Fibroblast of gingiva (primary cell): Measurements from ENCODE around the gene CCNL1.

Source experiments
- DNase-seq: peaks from one replicate; pipeline ENCODE4 v3.0.0-alpha.2; 2011; ENCODE audit warnings: low read depth

The CCNL1 gene

DNA sequence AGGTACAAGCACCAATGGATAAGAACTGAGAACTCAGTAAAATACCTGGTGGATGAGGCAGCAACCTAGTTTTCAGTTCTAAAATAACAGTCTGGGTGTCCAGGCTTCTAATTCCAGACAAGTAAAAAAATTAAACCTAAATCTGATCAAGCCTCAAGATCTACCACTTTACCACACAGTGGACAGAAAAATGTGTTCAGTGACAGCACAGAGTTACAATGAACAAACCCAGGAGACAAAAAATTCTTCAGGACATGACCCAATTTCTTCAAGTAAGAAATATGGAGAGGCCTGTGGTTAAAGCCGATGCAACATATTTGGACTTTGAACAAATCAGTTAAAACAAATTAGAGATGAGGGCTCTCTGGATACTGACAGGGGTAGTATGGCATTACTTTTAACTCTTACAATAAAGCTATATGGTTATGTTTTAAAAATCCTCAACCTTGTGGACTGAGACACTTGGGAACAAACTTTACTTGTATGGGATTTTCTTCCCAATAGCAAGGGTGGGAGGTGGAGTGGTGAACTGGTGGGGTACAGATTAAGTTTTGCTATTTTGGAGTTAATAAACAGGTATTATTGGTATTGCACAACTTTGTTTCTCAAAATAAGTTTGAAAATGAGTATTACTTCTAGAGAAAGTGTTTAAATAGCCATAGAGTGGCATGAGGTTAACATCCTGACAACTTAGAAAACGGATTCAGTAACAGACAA, 14.2 kb downstream of the CCNL1 start:
- no peak for DNase-seq

DNA sequence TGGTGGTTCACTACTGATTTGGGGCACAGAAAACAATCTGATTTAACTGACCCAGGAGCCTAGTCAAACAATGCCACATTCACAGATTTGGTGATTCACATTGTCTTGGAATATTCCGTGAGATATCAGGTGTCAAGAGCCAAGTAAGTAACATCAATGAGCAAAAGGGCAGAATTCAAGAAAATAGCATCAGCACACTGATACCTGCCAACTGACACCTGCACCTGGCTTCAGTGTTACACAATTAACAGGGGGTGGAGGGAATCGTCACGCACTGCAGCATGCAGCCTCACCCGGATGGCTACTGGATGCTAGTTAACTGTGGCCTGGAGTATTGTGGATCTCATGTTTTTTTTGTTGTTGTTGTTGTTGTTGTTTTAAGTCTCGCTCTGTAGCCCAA, 17.6 kb downstream of the CCNL1 start:
- no peak for DNase-seq

DNA sequence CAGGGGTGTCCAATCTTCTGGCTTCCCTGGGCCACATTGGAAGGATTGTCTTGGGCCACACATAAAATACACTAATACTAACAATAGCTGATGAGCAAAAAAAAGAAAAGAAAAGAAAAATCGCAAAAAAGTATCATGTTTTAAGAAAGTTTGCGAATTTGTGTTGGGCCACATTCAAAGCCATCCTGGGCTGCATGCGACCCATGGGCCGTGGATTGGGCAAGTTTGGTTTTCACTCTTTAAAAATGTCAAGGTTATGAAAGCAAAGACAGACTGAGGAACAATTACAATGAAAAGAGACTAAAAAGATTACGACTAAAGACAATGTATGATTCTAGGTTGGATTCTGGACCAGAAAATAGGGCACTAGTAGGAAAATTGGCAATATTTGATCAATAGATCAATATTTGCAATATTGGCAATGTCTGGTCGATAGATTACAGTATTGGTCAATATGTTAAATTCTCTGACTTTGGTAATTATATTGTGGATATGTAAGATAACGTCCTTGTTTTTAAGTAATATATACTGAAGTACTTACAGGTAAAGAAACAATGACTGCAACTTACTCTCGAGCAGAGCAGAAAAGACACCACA, 19.9 kb downstream of the CCNL1 start:
- DNase-seq, result no peak

DNA sequence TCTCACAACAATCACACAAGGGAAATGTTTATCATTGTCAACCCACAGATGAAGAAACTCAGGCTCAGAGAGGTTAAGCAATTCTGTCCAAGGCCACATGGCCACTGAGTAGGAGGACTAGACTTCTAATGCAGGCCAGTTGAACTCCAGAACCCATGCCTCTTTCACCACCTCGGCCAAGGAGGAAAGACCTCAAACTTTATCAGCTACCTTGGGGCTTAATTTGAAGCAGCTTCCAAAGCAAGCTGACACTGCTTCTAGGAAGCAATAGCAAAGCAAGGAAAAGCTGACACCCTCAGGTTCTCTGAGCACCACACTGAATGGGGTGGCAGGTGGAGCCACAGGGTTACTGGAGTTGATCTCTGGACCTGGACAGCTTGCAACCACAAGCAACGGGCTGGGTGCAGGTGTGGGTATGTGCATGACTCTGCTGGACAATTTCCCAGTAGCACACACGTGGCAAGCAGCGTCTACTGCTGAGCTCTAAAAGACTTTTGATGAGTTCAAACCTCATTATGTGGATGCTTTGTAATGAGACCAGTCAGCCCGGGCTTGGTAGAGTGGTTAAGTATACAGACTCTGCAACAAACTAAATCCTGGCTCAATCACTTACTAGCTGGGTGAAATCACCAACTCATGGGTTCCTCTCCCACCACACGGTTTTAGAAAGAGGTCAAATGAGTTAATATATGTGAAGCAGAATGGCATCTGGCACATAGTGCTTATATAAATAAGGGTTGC, 23.1 kb downstream of the CCNL1 start:
- DNase-seq, result no peak

DNA sequence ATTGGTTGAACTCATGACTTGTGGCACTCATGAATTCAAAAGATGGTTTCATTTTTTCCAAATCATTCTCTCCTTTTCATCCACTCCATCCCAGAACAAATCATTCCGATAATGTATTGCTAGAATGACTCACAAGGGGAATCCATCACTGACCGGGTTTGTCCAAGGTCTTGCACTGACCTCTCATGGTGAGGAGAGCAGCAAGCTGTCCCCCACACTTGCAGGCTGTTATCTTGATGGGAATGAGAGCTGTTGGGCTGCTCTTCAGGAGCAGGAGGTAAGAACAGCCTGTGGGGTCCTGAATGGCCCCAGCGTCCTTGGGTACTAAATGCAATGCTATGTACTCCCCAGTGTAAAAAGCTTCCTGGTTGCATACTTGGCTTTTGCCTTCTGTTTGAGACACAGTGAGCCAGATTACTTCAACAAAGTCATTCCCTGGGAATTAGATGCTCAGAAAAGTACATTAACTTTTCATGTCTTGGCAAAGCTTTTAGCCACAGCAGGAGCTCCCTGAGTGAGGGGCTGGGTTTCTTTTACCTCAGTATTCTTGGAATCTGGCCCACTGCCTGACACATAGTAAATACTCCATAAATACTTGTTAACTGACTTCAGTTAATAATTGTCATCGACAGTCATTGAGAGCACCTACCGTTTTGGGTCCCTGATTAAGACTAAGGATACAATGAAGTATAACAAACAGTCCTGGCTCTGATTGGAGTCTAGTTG, 24.1 kb downstream of the CCNL1 start:
- no peak for DNase-seq

DNA sequence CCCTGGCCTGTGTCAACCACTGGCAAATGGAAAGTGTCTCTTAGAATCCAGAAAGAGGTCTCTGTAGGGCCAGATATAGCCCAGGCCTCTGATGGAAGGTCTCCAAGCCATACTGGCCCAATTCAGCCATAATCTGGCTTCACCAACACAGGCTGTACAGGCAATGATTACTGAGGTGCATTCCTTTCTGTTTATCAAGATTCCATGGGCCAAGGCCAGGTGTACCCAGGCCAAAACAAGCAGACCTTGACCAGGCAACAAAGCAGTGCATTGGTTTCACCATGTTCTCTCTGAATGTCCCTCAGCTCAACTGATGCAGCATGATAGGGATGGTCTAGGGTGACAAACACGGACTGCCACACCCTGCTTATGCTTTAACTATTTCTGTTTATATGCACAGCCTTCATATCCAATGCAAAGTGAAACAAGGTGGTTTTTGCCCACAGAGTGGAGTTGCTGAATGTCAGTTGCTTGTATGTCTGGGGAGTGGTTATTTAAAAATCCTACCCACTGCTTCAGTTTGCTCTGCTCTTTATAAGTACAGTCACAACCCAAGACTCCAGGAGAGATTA, 25.2 kb downstream of the CCNL1 start:
- DNase-seq, result no peak

DNA sequence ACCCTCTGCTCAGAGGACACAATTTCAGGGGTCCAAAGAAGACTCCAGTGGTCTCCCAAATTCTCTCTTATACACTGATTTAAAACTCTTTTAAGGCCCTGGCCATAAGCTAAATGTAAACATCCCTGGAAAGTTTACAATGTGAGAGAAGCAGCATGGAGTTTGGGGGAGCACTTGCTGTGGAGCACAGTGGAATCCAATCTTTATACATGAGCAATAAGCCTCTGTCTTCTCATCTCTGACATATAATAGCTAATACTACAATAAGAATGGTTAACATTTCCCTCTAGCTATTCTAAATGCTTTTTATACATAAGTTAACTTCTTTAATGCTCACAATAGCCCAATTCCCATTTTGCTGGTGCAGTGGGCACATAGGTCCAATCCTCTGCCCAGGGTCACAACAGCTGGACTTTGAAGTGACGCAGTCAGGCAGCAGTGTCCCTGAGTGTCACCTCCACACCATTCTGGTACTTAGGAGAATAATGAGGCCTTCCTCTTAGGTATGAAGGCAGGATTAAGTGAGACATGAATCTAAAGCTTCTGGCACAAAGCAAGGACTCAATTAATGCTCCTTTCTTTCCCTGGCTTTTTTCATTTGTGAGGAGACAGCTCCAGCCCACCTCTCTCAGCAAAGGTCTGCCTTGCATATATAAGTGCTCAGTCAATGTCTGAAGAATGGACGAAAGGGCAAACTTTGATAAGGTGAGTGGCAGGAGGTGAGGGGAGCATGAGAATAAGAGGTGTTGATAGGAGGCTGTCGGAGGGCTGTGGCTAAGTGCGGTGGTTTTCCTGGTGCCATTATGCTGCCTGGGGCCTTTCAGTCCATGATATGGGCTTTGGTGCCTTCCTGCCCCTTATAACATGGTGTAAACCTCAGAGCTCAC, 26.3 kb downstream of the CCNL1 start:
- DNase-seq, result no peak

DNA sequence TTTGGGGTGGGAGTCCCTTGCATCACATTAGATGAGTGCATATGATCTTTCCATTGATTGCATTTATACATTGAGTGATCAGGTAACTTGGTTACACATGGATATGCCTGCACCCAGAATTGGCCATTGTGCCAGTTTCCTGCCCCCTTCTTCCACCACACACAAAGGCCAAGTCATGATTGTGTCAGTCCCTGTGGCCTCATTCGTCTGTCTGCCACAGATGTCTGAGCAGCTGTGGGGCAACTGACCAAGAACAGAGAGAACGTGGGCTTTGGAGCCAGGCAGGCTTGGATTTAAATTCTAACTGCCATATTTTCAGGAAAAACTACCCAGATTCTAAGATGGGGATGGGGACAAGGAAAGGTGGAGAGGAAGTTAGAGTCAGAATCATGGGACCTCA, 27.0 kb downstream of the CCNL1 start:
- no peak for DNase-seq

DNA sequence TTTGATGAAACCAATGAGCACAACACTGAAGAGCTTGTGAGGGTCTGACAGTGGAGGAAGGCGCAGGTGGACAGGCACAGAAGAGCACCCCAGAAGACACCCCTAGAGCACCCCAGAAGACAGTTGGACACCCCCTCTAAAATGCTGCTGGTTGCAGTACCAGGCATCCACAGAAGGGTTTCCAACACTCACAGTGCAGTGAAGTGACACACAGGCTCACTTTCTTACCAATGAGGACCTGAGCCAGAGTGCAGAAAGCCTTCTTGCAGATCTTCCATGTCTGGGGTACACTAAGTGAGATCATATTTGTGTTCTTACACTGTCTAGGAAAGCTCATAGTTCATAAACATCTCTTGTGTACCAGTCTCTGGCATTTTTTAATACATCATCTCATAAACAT, 27.6 kb downstream of the CCNL1 start:
- DNase-seq, result no peak

DNA sequence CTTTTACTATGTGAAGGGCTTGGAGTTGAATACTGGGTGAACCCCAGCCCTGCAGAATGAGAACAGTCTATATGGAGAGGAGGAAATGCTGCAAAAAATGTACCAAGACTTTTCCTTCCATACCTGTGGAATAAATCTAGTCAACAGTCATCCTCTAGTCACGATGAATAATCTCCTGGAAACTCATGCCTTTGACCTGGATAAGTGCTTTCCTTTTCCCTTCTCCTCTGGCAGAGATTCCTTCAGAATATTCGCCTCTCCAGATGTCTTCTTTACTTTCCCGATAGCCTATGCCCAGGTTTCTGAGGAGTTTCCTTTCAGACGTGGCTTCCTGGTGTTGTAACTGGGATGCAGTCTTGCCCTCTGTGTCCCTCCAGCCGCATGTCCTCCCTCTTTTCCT, 28.1 kb downstream of the CCNL1 start:
- DNase-seq, result no peak

DNA sequence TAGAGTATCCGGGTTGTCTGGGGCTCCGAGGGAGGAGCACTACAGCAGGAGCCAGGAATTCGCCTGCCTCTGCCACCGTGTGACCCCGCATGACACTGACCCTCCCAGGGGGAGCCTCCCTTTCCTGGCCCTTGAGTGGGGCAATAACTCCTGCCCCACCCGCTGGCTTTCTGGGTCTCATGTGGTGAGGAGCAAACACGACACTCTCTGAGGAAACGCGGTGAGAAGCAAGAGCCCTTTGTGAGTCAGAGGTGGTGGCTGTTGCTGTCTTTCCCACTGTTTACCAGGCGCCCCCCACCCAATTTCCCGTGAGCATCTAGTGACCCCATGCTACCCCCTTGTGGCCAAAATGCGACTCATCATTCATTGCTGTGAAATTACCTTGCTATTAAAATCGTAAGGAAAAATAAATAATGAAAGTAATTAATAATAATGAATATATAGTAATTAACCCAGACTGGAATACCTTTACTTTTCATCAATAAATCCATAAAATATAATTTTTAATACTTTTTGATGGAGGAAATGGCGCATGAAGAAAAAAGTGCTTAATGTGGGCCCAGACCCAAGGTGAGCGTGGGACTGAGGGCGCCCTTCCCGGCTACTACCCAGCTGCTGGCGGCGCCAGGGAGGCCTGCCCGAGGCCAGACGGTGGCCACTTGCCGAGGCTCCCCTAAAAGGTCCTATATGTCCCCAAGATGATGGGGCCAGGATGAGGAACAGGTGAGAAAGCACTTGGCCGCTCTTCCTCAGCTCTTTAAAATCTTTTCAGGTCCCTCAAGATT, 29.3 kb downstream of the CCNL1 start:
- DNase-seq, result peak; percentile 60

DNA sequence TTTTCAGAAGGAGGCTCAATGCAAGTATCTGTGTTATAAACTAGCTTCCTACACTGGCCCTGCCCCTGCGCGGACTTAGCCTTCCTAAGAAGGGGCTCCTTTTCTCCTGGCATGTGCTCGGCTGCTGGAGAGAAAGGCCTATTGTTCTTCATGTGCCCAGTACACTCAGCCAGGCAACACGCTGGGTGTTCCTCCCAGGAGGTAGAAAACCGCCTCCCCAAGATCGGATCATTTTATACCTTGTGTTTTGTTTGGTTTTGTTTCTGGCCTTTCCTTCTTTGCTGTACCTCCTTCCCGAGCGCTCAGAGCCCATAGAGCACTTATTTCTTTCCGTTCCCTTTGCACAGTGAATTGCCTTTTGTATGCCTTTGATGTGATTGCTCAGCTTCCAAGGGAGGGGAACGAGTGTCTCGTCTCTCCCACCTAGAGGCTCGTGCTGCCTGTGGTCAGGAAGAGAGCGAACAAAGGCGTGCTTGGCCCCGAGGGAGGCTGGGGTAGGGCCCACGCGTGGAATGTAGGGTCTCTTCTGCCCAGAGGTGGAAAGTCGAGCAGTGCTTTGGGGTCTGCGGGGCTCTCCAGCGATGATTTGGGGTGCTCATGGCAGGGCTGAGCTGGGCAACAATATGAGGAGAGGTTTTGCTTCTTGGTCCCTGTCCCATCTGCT, 30.0 kb downstream of the CCNL1 start:
- DNase-seq, result no peak

DNA sequence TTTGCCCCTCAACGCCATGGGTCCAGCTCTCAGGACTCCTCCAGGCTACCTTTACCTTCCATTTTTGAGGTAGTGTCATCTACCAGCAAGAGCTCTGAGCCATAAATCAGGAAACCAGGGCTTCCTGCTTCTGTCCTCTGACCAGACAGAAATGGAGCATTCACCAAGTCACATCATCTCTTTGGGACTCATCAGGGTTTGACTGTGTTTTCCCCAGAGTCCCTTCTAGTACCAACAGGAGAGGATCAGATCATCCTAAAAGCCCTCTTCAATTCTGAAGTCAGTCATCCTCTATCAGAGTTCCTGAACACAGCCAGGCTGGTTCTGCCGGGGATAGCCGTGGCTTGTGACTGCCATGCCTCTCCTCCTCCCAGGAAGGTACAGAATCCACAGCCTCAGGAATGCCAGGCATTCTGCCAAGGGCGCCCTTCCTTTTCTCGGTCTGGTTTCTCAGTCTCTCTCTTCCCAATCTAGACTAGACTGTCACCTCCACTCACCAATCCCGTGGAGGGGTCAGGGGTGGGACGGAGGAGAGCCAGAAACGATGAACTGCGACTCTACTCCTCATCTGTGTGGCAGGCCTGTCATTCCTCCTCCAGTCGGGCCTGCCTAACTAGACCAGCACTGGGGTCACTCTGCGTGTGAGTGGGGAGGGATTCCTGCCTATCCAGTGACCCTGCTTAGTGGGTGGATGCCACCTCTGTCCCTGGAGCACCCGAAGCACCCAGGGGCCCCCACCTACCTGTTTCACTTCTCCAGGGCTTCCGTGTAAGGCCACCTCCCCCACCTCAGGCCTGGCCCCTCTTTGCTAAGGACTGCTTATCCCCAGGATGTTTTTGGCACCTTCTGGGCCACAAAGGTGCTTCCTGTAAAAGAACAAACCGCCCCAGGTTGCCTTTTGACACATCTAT, 30.9 kb downstream of the CCNL1 start:
- no peak for DNase-seq

DNA sequence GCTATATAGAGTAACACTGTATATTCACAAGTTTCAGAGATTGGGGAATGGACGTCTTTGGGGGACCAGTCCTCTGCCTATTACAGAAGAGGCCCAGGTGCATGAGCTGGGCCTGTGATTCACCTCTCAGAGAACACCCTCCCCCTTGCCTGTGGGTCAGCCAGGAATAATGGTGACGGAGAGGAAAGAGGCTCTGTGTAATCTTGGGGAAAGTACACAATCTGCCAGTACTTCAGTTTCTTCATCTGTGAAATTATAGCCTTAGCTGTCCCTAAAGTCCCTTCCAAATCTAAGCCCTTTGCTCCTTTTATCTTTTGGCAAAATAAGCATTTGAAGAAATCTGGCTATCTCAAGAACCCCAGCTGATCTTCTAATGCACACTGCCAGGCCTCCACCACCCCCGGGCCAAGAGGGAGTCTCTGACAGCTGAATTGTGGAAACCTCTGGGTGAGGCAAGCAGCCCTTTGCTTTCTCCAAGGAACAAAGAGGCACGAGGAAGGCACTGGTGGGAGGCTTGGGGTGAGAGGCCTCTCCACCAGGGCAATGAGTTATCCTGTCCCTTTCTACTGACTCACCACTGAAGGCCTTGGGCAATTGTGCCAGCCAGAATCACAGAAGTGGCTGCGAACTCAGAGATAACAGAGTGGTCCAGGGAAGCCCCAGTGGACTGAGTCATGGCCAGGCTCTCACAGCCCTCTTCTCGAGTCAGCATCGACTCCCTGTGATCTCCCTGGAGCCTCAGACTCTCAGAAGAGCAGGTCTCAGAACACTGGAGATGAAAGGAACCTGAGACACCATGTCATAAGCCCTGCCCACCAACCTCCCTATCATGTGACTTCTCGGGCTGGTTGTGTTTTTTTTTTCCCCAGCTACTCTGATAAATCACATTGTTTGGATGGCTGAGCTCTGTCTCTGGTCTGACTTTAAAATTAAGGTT, 31.8 kb downstream of the CCNL1 start:
- peak; percentile 41 for DNase-seq

DNA sequence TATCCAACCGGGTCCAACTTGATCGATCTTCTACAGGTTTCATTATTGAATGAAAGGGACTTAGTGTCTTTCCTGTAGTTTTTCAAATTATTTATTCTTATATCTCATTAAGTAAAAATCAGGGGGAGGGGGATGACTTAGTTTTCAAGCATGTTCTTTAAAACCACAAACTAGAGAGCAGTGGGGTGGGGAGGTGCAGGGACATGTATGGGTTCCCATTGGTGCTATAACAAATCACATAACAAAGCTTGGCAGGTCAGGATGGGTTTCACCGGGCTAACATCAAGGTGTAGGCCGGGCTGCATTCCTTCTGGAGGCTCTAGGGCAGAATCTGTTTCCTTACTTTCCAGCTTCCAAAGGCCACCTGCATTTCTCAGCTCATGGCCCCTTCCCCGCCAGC, 32.7 kb downstream of the CCNL1 start:
- DNase-seq, result no peak

DNA sequence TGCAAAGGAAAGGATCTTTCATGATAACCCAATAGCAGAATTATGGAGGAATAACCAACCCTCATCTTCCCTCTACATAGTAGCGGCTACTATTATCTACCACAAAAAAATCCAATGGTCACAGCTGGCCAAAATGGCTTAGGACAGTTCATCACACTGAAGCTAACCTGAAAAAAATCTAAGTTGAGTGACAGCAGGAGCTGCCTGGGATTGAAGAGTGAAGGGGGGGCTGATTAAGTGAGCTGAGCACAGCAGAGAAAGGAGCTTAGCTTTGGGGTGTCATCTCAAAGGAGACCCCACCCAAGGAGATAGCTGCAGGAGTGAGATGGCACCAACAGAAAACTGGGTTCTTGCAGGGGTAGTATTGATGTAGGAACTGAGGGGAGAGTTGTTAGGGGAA, 33.6 kb downstream of the CCNL1 start:
- DNase-seq, result no peak

DNA sequence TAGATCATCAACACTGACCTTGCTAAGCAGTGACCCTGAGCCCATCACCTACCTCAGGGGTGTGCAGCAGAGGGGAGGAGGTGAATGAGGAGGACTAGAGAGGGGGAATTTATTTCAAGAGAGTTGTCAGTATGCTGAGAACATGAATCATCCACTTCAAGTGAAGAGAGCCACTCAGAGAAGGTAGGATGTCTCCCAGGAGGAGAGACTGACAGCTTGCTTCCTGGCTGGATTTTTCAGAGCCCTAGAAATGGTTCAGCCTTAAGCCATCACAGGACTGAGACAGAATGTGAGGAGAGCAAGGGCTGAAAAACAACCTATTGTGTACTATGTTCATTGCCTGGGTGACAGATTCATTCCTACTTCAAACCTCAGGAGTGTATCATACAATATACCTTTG, 34.8 kb downstream of the CCNL1 start:
- DNase-seq, result no peak

DNA sequence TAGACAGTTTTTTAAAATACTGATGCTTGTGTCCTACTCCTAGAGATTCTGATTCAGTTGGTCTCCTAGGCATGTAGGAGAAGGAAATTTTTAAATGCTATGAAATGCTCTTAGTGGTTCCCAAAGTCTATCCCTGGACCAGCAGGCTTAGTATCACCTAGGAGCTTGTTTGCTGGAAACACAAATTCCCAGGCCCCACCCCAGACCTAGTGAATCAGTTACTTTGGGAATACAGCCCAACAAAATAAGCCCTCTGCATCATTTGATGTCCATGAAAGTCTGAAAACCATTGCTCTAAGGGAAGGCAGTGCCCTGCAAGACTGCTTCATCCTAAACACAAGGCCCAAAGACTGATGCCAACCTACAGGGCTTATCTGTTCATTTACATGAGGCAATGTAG, 36.3 kb downstream of the CCNL1 start:
- no peak for DNase-seq
